NCI-H1417 treated with DMSO at 0.1 percent for 48 hours (cell line): ENCODE results near the gene XPO5.
"Not testable (repeated sequence)": the region's sequence is repeated elsewhere in the genome, so short reads cannot be mapped to it uniquely, and the experiment has no call there.

Experiments used
- DNase-seq: peaks from one replicate; lab custom pipeline; 2025; lab: John Stamatoyannopoulos, UW

Gene XPO5

DNA sequence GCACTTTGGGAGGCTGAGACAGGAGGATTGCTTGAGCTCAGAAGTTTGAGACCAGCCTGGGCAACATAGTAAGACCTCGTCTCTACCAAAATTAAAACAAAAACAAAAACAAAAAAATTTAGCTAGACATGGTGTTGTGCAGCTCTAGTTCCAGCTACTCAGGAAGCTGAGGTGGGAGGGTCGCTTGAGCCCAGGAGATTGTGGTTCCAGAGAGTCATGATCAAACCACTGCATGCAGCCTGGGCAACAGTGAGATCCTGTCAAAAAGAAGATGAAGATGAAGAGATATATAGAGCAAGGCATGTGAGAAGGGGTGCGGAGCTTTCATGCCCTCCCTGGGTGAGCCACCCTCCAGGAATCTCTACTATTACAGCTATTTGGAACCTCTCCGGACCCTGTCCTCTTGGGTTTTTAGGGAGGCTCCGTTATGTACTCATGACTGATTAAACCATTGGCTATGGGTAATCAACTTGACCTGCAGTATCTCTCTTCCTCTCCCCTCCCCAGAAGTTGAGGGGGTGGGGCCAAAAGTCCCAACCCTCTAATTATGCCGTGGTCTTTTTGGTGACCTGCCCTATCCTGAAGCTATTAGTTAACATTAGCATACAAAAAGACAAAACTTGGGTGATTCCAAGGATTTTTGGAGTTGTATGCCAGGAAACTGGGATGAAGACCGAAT is 9.2 kb upstream of the XPO5 start:
- DNase-seq, result no peak

DNA sequence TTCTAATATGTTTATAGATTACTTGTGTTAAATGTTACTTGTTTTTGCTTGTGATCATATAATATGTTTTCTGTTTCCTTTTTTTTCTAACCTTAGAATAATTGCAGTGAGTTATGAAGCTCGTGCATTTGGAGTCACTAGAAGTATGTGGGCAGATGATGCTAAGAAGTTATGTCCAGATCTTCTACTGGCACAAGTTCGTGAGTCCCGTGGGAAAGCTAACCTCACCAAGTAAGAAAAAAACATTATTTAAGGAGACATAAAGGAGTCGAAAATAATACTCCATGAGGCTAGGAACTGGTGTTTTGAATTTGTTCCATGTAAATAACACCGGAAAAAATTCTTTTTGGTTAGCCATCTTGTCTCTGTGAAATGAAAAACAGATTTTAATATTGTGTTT is 7.1 kb upstream of the XPO5 start:
- DNase-seq, result no peak

DNA sequence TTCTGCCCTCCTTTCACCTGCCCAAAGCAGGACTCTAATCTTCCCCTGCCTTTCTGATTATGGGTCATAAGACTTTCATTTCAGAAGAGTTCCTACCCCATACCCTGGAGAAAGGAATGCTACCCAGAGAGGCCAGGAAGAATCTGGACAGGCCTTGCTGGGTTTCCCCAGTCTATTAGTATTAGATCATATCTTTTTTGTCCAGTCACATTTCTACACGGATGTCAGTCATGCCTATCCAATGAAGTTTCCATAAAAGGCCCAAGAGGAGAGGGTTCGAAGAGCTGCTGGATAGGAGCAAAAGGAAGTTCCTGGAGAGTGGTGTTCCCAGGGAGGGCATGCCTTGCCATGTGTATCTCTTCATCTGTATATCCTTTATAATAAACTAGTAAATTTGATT is 3.3 kb upstream of the XPO5 start:
- DNase-seq, result no peak

DNA sequence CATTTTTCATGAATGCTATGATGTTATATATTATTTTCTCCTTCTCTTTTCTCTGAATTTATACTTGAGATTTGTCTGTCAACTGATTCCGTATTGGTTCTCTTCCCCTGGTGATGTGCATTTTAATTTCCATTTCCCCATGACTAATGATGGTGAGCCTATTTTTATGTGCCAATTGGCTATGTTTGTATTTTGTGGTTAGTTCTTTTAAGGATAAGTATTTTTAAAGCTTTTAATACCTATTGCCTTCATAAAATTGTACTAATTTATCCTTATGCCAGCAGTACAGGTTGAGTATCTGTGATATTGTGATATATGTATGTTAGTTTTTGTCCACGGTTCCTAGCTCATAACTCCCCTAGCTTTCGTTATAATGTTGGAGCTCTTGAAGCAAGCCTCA is 2.9 kb upstream of the XPO5 start:
- no peak for DNase-seq

DNA sequence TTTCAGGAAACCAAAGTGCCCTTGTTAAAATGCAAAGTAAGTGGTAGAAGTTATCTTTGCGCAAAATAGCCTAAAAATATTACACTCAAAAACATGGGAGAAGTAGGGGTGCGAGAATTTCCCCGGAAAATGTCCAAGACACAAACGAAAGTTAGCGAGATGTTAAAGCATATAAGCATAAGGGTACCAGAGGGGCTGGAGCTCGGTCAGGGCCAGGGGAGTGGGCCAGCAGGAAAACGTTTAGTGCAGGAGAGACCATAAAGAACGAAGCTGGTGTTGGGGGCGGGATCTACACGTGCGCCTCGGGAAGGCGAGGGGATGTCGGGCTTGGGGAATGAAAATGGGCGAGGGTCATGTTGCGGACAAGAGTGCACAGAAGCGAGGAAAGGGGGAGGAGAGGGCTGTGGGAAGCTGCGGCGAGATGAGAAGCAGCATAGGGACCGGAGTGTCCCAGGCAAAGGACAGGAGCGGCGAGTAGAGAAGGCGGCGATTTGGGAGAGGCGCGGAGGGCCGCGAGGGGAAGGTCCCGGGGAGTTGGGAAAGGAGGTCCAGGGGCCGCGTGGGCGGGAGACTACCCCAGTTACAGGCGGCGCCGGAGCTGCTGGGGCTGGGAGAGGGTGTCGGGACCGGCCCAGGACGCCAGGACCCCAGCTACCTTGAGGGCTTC is 600 bp downstream of the XPO5 start:
- DNase-seq, result no peak

DNA sequence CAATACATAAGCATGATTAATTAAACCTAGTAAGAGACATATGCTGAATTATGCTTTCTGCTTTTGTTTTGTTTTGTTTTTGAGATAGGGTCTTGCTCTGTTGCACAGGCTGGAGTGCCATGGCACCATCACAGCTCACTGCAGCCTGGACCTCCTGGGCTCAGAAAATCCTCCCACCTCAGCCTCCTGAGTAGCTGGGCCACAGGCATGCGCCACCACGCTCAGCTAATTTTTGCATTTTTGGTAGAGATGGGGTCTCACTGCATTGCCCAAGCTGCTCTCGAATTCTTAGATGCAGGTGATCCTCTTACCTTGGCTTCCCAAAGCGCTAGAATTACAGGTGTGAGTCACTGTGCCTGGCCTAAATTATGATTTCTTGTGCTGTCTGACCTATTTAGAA is 3.8 kb downstream of the XPO5 start:
- DNase-seq, result no peak

DNA sequence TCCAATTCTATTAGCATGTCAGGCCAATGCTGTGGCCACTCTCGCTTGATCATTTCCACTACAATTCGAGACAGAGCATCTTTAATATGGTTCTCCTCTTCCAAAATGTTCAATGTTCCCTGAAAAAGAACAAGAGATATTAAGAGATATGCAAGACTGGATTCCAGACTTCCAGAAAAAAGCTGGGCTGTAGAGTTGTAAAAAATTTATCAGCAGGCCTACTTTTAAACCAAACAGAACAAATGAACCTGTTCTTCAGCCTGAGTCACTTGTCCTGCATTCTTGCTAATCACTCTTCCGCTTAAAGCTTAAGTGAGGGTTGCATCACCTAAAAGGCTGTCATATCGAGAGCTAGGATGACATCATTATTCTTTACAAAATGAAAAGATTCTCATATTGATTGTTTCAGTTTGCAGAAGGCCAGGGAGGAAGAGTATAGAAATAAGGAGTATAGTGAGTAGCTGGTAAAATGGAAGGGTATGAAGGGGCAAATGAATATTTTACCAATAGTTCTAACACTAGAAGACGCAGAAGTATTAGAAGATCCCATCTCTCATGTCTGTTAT is 4.9 kb downstream of the XPO5 start:
- no peak for DNase-seq

DNA sequence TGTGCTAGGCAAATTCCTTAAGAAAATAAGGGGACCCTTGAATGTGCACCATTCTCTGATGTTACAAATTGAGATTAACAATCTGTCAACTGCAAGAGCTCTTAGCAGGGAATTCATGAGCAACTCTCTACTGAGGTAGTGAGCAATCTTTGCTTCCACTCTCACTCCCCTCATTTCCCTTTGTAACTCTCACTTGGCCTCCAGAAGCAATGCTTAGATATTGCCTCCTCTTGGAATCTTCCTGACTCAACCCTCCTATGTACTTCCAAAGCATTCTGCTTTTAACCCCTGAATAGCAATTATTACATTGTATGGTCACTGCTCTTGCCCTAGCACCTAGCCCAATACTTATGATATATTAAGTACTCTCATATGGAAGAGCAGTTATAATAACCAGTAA is 16.5 kb downstream of the XPO5 start:
- DNase-seq, result no peak

DNA sequence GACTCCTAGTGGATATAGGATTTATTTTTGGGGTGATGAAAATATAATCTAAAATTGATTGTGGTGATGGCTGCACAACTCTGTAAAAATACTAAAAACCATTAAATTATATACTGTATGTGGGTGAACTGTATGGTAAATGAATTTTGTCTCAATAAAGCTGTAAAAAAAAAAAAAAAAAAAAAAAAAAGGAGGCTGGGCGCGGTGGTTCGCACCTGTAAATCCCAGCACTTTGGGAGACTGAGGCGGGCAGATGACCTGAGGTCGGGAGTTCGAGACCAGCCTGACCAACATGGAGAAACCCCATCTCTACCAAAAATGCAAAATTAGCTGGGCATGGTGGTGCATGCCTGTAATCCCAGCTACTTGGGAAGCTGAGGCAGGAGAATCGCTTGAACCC is 18.2 kb downstream of the XPO5 start:
- DNase-seq, result not testable (repeated sequence)

DNA sequence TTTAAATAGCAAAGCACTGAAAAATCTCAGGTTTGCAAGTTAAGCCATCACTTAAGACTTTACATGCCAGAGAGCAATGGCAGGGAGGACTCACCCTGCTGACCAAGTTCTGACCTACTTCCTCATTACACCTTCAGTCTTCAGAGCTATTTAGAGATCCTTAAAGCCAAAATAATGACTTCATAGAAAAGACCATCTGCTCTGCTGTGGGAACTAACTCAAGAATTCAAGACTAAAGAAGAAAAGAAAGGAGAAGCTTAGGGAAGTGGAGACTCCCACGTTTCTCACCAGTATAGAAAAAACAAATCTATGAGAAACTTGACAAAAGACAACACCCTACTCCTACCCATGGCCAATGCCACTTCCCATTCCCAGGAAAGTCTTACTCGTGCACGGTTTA is 28.6 kb downstream of the XPO5 start:
- DNase-seq, result no peak

DNA sequence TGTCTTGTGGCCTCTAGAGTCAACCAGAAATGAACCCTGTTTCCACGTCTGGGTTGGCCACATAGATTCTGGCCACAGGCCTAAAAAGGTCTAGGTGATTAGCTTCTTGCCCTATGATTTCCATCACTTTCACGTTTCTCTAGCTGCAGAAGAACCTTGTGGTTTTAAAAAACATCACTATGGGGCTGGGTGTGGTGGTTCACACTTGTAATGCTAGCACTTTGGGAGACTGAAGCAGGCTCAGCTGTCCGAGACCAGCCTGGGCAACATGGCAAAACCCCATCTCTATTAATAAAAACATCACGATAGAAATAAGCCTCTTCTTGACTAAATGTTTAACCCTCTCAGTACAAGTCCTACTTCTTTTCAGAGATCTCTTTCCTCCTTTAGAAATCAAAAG is 31.4 kb downstream of the XPO5 start:
- no peak for DNase-seq

DNA sequence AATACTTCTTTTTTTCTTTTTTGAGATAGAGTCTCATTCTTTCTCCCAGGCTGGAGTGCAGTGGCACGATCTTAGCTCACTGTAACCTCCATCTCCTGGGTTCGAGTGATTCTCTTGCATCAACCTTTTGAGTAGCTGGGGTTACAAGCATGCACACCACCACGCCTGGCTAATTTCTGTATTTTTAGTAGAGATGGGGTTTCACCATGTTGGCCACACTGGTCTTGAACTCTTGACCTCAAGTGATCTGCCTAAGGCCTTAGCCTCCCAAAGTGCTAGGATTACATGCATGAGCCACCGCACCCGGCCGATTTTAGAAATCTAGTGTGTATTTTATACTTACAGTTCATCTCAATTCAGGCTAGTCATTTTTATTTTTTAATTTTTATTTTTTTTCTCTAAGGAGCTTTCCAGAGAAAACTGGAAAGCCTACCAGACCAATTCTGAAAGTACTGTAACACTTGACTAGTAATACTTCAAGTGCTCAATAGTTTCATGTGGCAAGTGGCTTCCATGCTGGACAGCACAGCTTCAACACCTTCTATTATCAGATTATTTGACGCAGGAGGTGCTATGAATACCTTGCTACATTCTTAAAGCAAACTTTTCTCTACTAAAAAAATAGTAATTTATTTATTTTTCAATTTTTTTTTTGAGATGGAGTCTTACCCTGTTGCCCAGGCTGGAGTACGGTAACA is 33.9 kb downstream of the XPO5 start:
- no peak for DNase-seq

DNA sequence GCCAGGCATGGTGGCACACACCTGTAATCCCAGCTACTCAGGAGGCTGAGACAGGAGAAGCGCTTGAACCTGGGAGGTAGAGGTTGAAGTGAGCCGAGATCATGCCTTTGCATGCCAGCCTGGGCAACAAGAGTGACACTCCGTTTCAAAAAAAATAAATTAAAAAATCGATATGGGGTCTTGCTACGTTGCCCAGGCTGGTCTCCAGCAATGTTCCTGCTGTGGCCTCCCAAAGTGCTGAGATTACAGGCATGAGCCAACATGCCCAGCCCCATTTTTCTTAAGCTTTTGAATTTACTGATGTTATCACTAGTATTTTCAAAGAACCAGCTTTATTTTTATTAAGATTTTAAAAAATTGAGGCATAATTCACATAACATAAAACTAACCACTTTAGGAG is 35.3 kb downstream of the XPO5 start:
- DNase-seq, result no peak

DNA sequence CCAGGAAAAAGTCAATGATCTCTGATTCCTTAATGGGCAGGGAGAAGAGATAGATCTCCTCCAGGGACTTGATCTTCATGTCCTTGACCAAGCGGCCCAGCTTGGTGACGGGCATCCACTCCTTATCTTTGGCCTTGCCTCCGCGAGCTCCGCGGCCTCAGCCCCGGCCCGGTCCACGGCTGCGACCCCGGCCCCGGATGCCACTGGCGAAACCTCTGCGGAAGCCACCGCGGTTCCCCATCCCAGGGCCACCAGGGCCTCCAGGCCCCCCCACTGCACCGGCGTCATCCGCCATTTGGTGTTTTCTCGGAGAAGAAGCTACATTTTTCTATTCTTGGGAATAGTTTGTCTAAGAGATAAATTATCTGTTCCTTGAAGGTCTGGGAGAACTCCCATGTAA is 36.4 kb downstream of the XPO5 start:
- DNase-seq, result not testable (repeated sequence)

DNA sequence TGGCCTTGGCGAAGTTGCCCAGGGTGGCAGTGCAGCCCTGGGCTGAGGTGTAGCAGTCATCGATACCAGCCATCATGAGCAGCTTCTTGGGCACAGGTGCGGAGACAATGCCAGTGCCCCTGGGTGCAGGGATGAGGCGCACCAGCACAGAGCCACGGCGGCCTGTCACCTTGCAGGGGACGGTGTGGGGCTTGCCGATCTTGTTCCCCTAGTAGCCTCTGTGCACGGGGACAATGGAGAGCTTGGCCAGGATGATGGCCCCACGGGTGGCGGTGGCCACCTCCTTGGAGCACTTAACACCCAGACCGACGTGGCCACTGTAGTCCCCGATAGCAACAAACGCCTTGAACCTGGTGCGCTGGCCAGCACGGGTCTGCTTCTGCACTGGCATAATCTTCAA is 36.9 kb downstream of the XPO5 start:
- DNase-seq, result not testable (repeated sequence)

DNA sequence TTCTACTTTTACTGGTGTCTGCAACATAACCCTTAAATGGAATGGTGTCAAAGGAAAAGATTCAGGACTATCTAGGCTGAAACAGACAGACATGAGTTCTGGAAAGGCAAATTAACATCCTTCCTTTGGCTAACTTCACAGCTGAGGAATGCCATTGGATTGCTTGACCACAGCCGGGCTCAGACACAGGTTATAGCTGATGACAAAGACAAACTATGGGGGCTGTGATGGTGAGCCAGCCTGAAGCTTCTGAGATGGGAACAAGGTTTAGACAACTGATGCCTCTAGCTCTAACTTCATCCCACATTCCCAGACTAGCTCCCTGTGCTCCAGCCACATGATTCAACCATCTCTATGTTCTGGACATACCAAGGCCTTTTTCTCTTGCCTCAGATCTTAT is 43.6 kb downstream of the XPO5 start:
- no peak for DNase-seq

DNA sequence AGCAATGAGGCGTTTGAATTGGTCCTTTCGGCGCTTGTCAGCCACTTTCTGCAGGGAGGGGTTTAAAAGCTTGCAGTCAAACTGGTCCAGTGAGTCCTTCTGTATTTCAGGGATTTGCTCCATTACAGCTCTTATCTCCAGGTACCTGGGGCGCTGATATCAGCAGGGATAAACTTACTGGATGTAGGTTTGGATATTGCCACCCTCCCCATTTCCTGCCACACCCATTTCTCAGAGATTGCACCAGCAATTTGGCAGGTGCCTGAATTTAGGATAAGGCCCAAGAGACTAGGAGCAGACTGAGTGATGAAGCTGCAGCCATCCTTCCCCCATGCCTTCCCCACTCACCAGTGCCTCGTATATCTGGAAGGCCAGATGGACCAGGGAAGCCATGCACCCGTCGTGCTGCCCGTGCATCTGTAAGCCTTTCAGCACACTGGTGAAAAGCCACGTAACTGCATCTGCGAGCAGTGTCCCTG is 51.3 kb downstream of the XPO5 start:
- DNase-seq, result no peak

DNA sequence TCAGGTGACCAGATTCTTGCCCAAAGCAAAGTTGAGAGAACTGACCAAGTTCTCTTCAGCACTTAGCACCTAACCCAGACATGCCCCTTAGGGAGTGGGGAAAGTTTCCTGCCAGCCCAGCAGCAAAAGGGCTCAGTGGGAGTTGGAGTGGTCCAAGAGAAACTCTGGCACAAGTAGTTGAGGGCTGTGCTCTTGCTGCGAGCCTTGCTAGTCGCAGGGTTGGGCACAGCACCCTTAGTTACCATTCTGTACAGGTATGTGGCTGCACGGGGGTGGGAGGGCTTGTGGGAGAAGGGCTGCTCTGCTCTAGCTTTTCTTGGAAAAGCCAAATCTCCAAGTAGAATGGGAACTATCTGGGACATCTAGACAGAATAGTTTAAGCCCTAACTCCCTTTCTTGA is 52.6 kb downstream of the XPO5 start:
- no peak for DNase-seq

DNA sequence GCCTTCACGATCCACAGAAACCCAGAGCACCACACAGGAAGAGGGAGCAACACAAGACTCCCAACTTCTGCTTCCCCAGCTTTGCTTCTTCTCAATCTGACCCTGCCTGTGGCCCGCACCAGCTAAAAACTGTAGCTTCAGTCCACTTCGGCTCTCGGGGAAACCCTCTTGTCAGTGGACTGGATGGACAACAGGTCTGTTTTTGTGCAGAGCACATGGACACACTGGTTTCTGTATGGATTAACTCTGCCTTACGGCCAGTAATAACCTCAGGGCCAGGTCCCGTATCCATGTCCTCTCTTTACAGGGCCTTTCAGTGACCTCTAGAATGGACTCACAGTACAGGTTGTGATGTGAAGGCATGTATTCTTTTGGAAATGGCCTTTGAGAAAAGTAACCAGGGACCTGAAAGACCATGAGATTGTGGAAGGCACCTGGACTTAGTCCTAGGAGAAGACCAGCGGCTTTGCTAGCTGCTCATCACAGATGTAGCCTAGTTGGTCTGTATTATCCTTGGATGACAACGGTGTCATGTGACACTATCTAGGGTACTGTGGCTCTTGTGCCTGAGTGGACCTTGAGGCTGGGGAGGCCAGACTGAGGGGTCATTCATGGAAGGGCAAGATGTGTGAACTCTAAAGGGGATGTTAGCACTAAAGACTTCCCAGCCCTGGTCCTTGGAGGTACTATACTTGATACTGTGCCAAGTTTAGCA is 53.1 kb downstream of the XPO5 start:
- no peak for DNase-seq

DNA sequence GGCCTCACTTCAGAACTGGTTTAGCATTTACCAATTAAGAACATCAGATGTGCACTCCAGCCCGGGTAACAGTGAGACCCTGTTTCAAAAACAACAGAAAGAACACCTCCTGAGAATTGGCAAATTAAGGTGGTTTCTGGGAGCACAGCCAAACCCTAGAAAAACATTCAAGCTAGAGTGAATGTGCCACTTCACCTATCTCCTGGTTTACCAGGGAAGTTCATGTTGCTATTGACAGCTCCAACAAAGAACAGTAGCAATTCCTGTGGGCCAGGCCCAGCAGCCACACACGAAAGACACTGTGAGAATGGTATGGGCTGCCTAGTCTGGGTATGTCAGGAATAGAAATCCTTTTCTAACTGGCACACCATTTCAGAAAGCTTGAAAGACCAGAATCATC is 54.0 kb downstream of the XPO5 start:
- no peak for DNase-seq

DNA sequence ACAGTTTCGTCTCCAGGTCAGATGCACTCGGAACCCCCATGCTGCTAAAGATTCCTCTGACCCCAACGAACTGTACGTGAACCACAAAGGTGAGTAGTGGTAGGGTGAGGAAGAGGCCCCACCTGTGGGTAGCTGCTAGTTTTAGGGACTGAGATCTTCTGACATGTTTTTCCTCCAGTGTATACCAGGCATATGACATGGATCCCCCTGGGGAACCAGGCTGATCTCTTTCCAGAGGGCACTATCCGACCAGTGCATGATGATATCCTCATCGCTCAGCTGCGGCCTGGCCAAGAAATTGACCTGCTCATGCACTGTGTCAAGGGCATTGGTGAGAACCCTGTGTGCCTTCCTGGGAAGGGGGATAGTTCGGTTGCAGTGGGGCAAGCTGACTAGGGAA is 55.7 kb downstream of the XPO5 start:
- no peak for DNase-seq
